ENCODE results near the gene FAM78B. TPM values are rescaled to one million over a fixed set of nuclear protein-coding genes. Genes with fewer than 3 reads are reported as not detected.

Gene FAM78B
- total and polyA plus RNA-seq, 10 of the 15 experiments (the other 5 are each of a cell fraction or from before 2014, with no cell fraction given) = 0.10 to 4.9 (median 1.6) TPM

- 70% methylated on average over 8 of the region's 8 CpGs for WGBS (ENCODE audit: insufficient coverage, insufficient replicate concordance, low lambda C conversion rate, missing lambda C conversion rate)
- SMC1A ChIA-PET (ENCODE audit: uncharacterized antibody, unreplicated experiment) = interaction anchor here (0.7 to 1.6 kb wide), 2 partner anchors 79 to 82 kb away, joined by 3 to 4 read pairs; partner anchors contain the start of gene FAM78B
- H4K20me1 ChIP-seq (ENCODE audit: control insufficient read depth, insufficient read depth) = no peaks in the 10 kb centered on the region
- H3K9ac ChIP-seq (ENCODE audit: control insufficient read depth, insufficient read depth, low read length) = no peak overlapping the region
- H3K4me3 ChIP-seq = no peak overlapping the region
- H3K27me3 ChIP-seq (replicated peaks in 1 of 2; ENCODE audit: control insufficient read depth in 2 of 2, insufficient read depth in 2 of 2, low read length in 1 of 2) = no peaks in the 10 kb centered on the region
- RAD21 ChIA-PET (ENCODE audit: unreplicated experiment) = no interaction called here
- POLR2A ChIA-PET = no interaction called here
- no peak overlapping the region for H2AFZ ChIP-seq (ENCODE audit: control insufficient read depth, low read depth, low read length)
- H3K9me3 ChIP-seq (replicated peaks; ENCODE audit: control insufficient read depth, insufficient read depth, low read length) = no peaks in the 10 kb centered on the region; the same call in 2 of the 3 replicates
- in situ Hi-C loops (cut with MboI) = no loop called here
- no TSS peak for BruUV-seq (replicated peaks)
- no peak overlapping the region for H3K4me2 ChIP-seq (ENCODE audit: control insufficient read depth, insufficient read depth)
- no peak for DNase-seq (ENCODE audit: low read depth, low spot score)
- CTCF ChIA-PET = interaction anchor here (0.7 to 1.8 kb wide), 2 partner anchors 79 to 82 kb away, joined by 3 to 4 read pairs; partner anchors contain the start of gene FAM78B
- no peaks in the 10 kb centered on the region for H3K79me2 ChIP-seq (ENCODE audit: control insufficient read depth, insufficient read depth, low read length)
- H3K4me1 ChIP-seq (ENCODE audit: control insufficient read depth, insufficient read depth, low read length) = peaks cover 12% of the 10 kb centered on the region
- TF ChIP-seq MYB (IDR thresholded peaks at IDR 0.05; ENCODE audit: borderline replicate concordance, low read depth, low read length) (no peak), ETV6 (conservative IDR thresholded peaks at IDR 0.05 in 1 of 2, IDR thresholded peaks at IDR 0.05 in 1 of 2; ENCODE audit: borderline replicate concordance in 1 of 2, low read depth in 1 of 2) (no peak), CTCF (IDR thresholded peaks at IDR 0.05 in 2 of 3, conservative IDR thresholded peaks at IDR 0.05 in 1 of 3; ENCODE audit: control insufficient read depth in 2 of 3, extremely low read depth in 1 of 3, insufficient read depth in 1 of 3, low read depth in 3 of 3, low read length in 3 of 3) (no peak), SKIL (IDR thresholded peaks at IDR 0.05; ENCODE audit: low read depth, poor library complexity, severe bottlenecking) (no peak), MXI1 (IDR thresholded peaks at IDR 0.05; ENCODE audit: low read depth, low read length) (no peak)
- no peaks in the 10 kb centered on the region for H3K36me3 ChIP-seq (ENCODE audit: control insufficient read depth in 2 of 2, insufficient read depth in 2 of 2, low read length in 1 of 2)
- no peak overlapping the region for H3K27ac ChIP-seq (ENCODE audit: control insufficient read depth, insufficient read depth)
- ATAC-seq = no peak
- FAIRE-seq = no peak
- intact Hi-C loops (cut with micrococcal nuclease; ENCODE audit: unreplicated experiment) = loop anchor here (5.0 kb wide), 1 partner anchor 79 kb away; the partner anchor contains the start of gene FAM78B
These were observed 78.8 kb downstream of the FAM78B start for GRCh38 chr1:166087734-166088571.

Data from GM12878 (cell line).